Natural killer cell treated with Interleukin-12 subunit alpha and Interleukin-12 subunit beta and Interleukin-15 and Interleukin-18, amount 100 ng/mL, for 72 hours (primary cell): ENCODE measurements around the gene CEP70. TPM values are rescaled to one million over a fixed set of nuclear protein-coding genes. Genes with fewer than 3 reads are reported as not detected.
A peak's percentile ranks its signal among the peaks of the same experiment; 100 is the strongest.
"Not testable (repeated sequence)": the region's sequence is repeated elsewhere in the genome, so short reads cannot be mapped to it uniquely, and the experiment has no call there.

Source experiments
- ATAC-seq, 2 donors: fragments of 150-1000 bp; cut with Tn5 transposase in 1 of 2; sonication (Bioruptor Pico), chemical (Tn5 transposase) in 1 of 2; 2 replicates each; pipeline ENCODE4 v1.10.0; 2021
- DNase-seq: peaks from one replicate; pipeline ENCODE4 v3.0.0; 2022; ENCODE audit warnings: low spot score
- H3K27ac Mint-ChIP-seq, 2 donors: 1 replicate in 1 of 2; 2 replicates in 1 of 2; pipeline ENCODE4 v1.8.0; 2022; ENCODE audit warnings: mixed read lengths in 2 of 2, mild to moderate bottlenecking in 1 of 2, moderate library complexity in 1 of 2
- H3K27me3 Mint-ChIP-seq, 2 donors: 1 replicate in 1 of 2; 2 replicates in 1 of 2; pipeline ENCODE4 v1.8.0; 2022; ENCODE audit warnings: mixed read lengths in 2 of 2
- H3K36me3 Mint-ChIP-seq: one replicate; pipeline ENCODE4 v1.8.0; 2022; ENCODE audit warnings: mixed read lengths
- H3K4me1 Mint-ChIP-seq, 2 donors: 1 replicate in 1 of 2; 2 replicates in 1 of 2; pipeline ENCODE4 v1.8.0; 2022; ENCODE audit warnings: low read depth in 2 of 2, mixed read lengths in 2 of 2, mild to moderate bottlenecking in 1 of 2
- H3K4me3 Mint-ChIP-seq: one replicate; pipeline ENCODE4 v1.8.0; 2022; ENCODE audit warnings: mixed read lengths
- H3K9me3 Mint-ChIP-seq: 2 replicates; pipeline ENCODE4 v1.8.0; 2022; ENCODE audit warnings: mixed read lengths
- total RNA-seq, 2 donors: library from RNA; stranded (reverse); gene quantifications; one replicate each; pipeline ENCODE4 v1.2.3, GENCODE V29; 2022

CEP70 gene
- total RNA-seq, 2 donors from 2014 or later, result 9.9 to 10.5 TPM

DNA sequence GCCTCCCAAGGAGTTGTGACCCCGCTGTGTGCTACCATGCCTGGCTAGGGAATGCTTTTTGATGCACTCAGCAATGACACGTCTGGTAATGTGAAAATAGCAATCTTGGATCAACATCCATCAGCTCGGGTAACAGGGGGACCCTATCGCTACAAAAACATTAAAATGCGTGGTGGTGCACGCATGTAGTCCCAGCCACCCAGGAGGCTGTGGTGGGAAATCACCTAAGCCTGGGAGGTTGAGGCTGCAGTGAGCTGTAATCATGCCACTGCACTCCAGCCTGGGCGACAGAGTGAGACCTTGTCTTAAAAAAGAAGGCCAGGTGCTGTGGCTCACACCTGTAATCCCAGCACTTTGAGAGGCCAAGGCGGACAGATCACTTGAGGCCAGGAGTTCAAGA lies 140.1 kb downstream of the CEP70 start:
- H3K9me3 Mint-ChIP-seq, H3K27ac Mint-ChIP-seq, DNase-seq, ATAC-seq, H3K36me3 Mint-ChIP-seq, H3K4me1 Mint-ChIP-seq, H3K27me3 Mint-ChIP-seq, H3K4me3 Mint-ChIP-seq: not testable (repeated sequence)

DNA sequence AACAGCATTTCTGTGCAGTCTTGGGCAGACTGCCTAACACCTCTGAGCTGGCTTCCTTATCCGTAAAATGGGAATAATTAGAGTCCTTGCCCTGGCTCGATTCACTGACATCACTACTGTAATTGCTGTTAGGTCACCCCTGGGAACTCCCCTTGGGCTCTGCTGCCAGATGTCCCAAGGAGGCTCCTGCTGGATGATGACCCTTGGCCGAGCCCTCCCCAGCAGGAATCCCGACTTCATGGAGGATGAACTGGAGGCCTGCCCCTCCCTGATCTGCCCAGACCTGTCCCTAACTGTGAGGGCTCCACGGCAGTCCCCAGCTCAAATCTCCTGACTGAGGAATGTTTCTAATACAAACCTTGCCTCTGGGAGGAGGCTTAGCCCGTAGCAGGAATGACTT lies 141.6 kb downstream of the CEP70 start:
- H3K27ac Mint-ChIP-seq, result no peak overlapping the region
- DNase-seq, result no peak
- H3K36me3 Mint-ChIP-seq, result no peaks in the 10 kb centered on the region
- no peaks in the 10 kb centered on the region for H3K4me1 Mint-ChIP-seq
- H3K4me3 Mint-ChIP-seq, result no peak overlapping the region
- H3K9me3 Mint-ChIP-seq, result no peaks in the 10 kb centered on the region
- no peak for ATAC-seq
- no peaks in the 10 kb centered on the region for H3K27me3 Mint-ChIP-seq

DNA sequence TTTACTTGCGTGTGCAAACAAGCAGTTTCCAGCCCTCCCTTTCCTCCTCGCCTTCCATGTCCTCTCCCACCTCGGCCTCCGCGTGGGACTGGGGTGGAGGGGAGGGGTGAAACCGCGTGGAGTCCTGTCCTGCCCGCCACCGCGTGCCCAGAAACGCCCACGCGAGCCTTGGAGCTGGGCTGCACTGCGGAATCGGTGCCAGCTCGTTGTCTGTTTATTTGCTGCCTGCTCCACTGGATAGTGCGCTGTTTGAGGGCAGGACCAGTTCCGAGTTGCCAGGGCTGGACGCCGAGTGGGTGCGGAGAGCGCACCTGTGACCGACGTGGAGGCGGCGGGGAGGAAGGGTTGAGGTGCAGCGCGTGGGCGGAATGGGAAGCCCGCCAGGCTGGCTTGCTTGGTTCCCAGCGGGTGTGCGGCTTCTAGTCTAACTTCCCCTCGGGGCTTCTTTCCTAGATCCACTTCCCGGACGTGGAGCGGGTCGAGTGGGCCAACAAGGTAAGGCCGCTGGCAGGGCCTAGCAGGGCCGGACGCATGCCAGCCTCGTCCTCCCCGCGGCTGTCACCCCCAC lies 142.4 kb downstream of the CEP70 start:
- Mint-ChIP-seq H3K27ac (no peak overlapping the region), H3K27me3 (no peaks in the 10 kb centered on the region), H3K4me1 (no peaks in the 10 kb centered on the region), H3K4me3 (no peak overlapping the region), H3K9me3 (no peaks in the 10 kb centered on the region), H3K36me3 (no peaks in the 10 kb centered on the region)
- DNase-seq (no peak), ATAC-seq (no peak)

DNA sequence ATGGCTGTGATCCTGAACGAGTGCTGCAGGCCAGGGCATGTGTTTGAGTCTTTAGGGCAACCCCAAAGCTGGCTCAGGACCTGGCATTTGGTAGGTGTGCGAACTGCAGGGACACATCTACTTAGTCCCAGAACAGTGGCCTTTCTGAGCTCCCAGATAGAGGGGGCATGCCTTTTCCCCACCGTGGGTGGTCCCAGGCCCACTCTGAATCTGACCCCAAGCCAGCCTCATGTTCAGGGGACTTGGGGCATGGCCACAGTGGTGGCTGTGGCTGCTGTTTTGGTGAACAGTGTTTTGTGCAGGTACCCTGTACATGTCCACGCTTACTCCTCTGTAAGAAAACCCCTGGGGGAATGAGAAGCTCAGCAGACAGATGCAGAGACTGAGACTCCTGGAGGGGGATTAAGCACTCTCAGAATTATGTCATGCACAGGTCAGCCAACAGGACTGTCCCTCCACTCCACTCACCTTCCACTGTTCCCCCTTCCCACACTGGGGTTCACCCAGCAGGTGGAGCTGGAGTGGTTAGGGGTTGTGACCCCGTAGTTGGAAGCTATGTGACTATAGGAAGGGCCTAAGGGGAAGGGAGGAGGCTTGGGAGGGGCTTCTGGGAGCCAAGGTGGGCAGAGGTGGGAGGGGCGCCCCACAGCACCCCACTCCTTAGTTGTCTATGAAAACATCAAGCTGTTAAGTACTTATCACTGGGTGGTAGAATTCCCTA lies 143.2 kb downstream of the CEP70 start:
- Mint-ChIP-seq H3K36me3 (no peaks in the 10 kb centered on the region), H3K4me1 (no peaks in the 10 kb centered on the region), H3K27me3 (no peaks in the 10 kb centered on the region), H3K9me3 (no peaks in the 10 kb centered on the region), H3K27ac (no peak overlapping the region), H3K4me3 (no peak overlapping the region)
- DNase-seq (no peak), ATAC-seq (peak in 1 of 2 donors; percentile 33)

DNA sequence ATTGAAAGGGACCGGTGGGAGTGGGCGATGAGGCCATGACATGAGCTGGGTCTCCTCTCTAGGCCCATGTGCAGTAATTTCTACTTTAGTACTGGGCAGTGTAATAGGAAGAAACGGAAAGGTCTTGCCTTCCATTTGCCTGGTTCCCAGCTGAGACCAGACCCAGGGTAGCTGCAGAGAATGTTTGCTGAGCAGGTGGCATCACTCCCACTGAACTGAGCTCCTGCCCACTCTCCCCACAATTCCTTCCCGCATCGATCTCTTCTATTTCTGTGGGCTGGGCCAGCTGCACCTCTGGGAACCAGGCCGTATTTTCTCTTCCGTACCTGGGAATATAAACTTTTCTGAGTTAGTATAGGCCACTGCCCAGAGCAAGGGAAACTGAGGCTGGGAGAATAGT lies 143.9 kb downstream of the CEP70 start:
- H3K4me1 Mint-ChIP-seq, result no peaks in the 10 kb centered on the region
- no peak for DNase-seq
- H3K4me3 Mint-ChIP-seq, result no peak overlapping the region
- no peak for ATAC-seq
- no peaks in the 10 kb centered on the region for H3K36me3 Mint-ChIP-seq
- H3K27ac Mint-ChIP-seq, result no peak overlapping the region
- no peaks in the 10 kb centered on the region for H3K27me3 Mint-ChIP-seq
- no peaks in the 10 kb centered on the region for H3K9me3 Mint-ChIP-seq

DNA sequence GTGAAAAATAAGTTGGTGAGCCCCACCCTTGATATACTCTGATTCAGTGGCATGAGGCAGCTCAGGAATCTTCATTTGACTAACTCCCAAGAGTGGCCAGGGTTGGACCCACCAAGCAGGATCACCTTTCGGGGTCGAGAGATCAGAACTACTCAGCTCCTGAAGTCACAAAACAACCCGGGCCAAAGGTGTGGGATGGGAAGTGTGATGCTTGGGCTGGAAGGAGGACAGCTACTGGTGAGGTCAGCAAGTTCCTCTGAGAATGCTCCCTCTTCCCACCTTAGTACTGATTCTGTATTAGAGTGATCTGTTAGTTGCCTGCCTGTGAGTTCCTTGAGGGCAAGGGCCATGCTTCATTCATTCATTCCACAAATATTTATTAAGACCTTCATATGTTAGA lies 144.6 kb downstream of the CEP70 start:
- no peaks in the 10 kb centered on the region for H3K27me3 Mint-ChIP-seq
- H3K4me3 Mint-ChIP-seq, result no peak overlapping the region
- no peak overlapping the region for H3K27ac Mint-ChIP-seq
- ATAC-seq, result no peak
- no peak for DNase-seq
- H3K36me3 Mint-ChIP-seq, result no peaks in the 10 kb centered on the region
- no peaks in the 10 kb centered on the region for H3K9me3 Mint-ChIP-seq
- no peaks in the 10 kb centered on the region for H3K4me1 Mint-ChIP-seq

DNA sequence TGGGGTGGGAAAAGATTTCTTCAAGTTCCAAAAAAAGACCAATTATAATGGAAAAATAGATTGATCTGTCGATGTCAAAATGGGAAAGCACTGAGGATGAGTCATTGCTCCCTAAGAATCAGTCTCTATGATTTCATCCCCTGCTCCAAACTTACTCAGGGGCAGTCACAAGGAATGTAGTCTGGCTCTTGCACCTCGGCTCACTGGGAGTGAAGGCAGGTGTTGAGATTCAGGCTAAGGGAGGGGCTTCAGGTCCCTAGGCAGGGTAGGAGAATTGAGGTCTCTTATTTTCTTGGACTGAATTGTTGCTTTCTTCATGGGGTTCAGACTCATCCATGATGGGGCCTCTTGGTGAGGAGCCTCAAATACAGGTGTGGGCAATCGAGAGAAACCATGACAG lies 145.4 kb downstream of the CEP70 start:
- Mint-ChIP-seq H3K36me3 (no peaks in the 10 kb centered on the region), H3K9me3 (no peaks in the 10 kb centered on the region), H3K27ac (no peak overlapping the region), H3K27me3 (no peaks in the 10 kb centered on the region), H3K4me1 (no peaks in the 10 kb centered on the region), H3K4me3 (no peak overlapping the region)
- DNase-seq (no peak), ATAC-seq (no peak)

DNA sequence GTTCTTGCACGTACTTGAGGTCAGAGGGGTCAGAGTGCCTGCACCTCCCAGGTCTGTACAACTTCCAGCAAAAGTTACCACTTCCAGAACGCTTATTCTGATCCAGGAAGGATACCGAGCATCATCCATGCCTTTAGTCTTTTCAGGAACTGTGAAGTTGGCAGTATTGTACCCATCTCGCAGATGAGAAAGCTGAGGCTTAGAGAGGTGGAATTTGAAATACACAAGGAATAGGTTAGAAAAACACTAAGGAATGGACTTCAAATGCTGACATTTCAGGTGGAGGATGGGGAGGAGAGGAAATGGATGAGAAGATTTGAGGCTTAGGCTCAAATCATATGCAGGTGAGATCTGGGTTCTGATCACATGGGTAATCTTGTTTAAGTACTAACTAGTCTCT lies 148.4 kb downstream of the CEP70 start:
- Mint-ChIP-seq H3K4me1 (no peaks in the 10 kb centered on the region), H3K36me3 (no peaks in the 10 kb centered on the region), H3K27ac (no peak overlapping the region), H3K9me3 (no peaks in the 10 kb centered on the region), H3K27me3 (peaks cover 0 to 7% of the 10 kb centered on the region in 2 donors), H3K4me3 (no peak overlapping the region)
- no peak for DNase-seq
- peak in 1 of 2 donors; percentile 10 for ATAC-seq

DNA sequence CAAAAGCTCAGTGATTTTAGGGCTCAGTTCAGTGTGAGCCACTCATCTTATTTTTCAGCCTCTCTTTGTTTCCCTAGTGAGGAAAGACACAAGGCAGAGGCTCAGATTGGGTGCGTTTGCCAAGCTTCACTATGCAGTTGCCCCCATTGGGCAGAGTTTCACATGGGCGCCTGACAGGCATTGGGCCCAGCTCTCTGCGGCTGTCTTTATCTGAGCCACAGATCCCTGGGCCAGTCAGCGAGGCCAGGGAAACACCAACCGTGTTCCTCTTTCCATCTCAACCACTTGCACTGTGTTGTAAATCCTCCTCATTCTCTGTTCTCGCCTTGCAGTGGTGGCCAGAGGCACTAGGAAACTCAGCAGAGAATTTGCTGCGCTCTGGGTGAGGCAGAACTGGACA lies 148.8 kb downstream of the CEP70 start:
- Mint-ChIP-seq H3K4me3 (no peak overlapping the region), H3K4me1 (no peaks in the 10 kb centered on the region), H3K9me3 (no peaks in the 10 kb centered on the region), H3K36me3 (no peaks in the 10 kb centered on the region), H3K27me3 (peaks cover 0 to 7% of the 10 kb centered on the region in 2 donors), H3K27ac (no peak overlapping the region)
- ATAC-seq, result peak in 1 of 2 donors; percentile 11
- DNase-seq, result no peak

Other genes starting within 250 kb of the CEP70 start
- gene MRAS, start 245.7 kb downstream of the CEP70 start, total RNA-seq, result 10 to 100 TPM in 1 of 2 donors, 1 to 10 TPM in 1; 2.8 to 12.3 TPM
- not detected for gene ESYT3, start 159.6 kb downstream of the CEP70 start, total RNA-seq
- gene FAIM, start 14.5 kb upstream of the CEP70 start, total RNA-seq, result 1 to 10 TPM; 6.8 to 9.6 TPM
- gene PIK3CB, start 240.7 kb upstream of the CEP70 start, total RNA-seq, result 10 to 100 TPM; 22.8 to 42.7 TPM